GM12878 (cell line): ENCODE data around the gene CCDC88A. TPM values are rescaled to one million over a fixed set of nuclear protein-coding genes. Genes with fewer than 3 reads are reported as not detected.
A peak's percentile ranks its signal among the peaks of the same experiment; 100 is the strongest.

Experiments used
- CEBPZ ChIP-seq: fragments of 150-350 bp; IDR thresholded peaks from 2 replicates; pipeline ENCODE4 v1.6.1; 2016; ENCODE audit warnings: low read depth, low read length
- DPF2 ChIP-seq: fragments of 450-650 bp; IDR thresholded peaks from 2 replicates; pipeline ENCODE4 v1.6.1; 2017; ENCODE audit warnings: mild to moderate bottlenecking
- EGR1 ChIP-seq, 2 experiments: IDR thresholded peaks; 1 replicate in 1 of 2; 2 replicates in 1 of 2; pipeline ENCODE4 v1.6.1; 2011 to 2012; ENCODE audit warnings: low read depth in 2 of 2, low read length in 2 of 2, borderline replicate concordance in 1 of 2, mild to moderate bottlenecking in 1 of 2, moderate library complexity in 1 of 2
- ESRRA ChIP-seq: IDR thresholded peaks from 2 replicates; pipeline ENCODE4 v1.6.1; 2012; ENCODE audit warnings: mild to moderate bottlenecking, low read length, improper control_type of control experiment
- HCFC1 ChIP-seq: fragments of 150-350 bp; IDR thresholded peaks from 2 replicates; pipeline ENCODE4 v1.6.1; 2014; ENCODE audit warnings: low read length
- MEF2A ChIP-seq: IDR thresholded peaks from 2 replicates; pipeline ENCODE4 v1.6.1; 2011; ENCODE audit warnings: low read depth, mild to moderate bottlenecking, low read length, moderate library complexity; ENCODE audit not compliant: insufficient read depth
- MTA2 ChIP-seq: fragments of 450-650 bp; IDR thresholded peaks from 2 replicates; pipeline ENCODE4 v1.6.1; 2016; ENCODE audit warnings: low read depth, mild to moderate bottlenecking, moderate library complexity
- MYC ChIP-seq: IDR thresholded peaks from 2 replicates; pipeline ENCODE4 v1.6.1; 2011; ENCODE audit warnings: mild to moderate bottlenecking, low read length, moderate library complexity, inconsistent platforms; ENCODE audit not compliant: insufficient read depth, insufficient replicate concordance, insufficient read length, severe bottlenecking
- NBN ChIP-seq: fragments of 450-650 bp; IDR thresholded peaks from 2 replicates; pipeline ENCODE4 v1.6.1; 2016
- POLR2AphosphoS5 ChIP-seq: IDR thresholded peaks from 2 replicates; pipeline ENCODE4 v1.6.1; 2011; ENCODE audit warnings: mild to moderate bottlenecking, low read length, inconsistent platforms
- RBBP5 ChIP-seq: fragments of 200-600 bp; sonication (generic); conservative IDR thresholded peaks from 2 replicates; pipeline ENCODE4 v1.6.1; 2016
- SMAD5 ChIP-seq: IDR thresholded peaks from 2 replicates; pipeline ENCODE4 v1.6.1; 2016; ENCODE audit warnings: antibody characterized with exemption, low read depth
- TCF7 ChIP-seq: IDR thresholded peaks from 2 replicates; pipeline ENCODE4 v1.6.1; 2014; ENCODE audit warnings: antibody characterized with exemption, borderline replicate concordance
- ZNF207 ChIP-seq: fragments of 450-650 bp; IDR thresholded peaks from 2 replicates; pipeline ENCODE4 v1.6.1; 2014; ENCODE audit warnings: antibody characterized with exemption, mild to moderate bottlenecking, borderline replicate concordance
- ZNF24 ChIP-seq: fragments of 450-650 bp; IDR thresholded peaks from 2 replicates; pipeline ENCODE4 v1.6.1; 2017; ENCODE audit warnings: antibody characterized with exemption, mild to moderate bottlenecking
- polyA plus RNA-seq, 11 experiments: library from polyadenylated mRNA; depleted of rRNA in 4 of 11; unstranded in 6 of 11; stranded (reverse) in 5 of 11; fragments of >200 nt; fragmentation: Nextera tagmentation in 4 of 11; fragmentation: Illumina TruSeq in 1 of 11; extraction: Ambion mirVana in 4 of 11; extraction: Trizol in 1 of 11; gene quantifications; 1 replicate in 1 of 11; 2 replicates in 10 of 11; pipeline versions ENCODE4 v1.2.1 to v1.2.3, GENCODE V29; 2011 to 2016; ENCODE audit warnings: inconsistent platforms in 2 of 11, missing spikeins in 2 of 11, low read depth in 1 of 11
- total RNA-seq, 4 experiments: library from RNA; depleted of rRNA in 3 of 4; stranded (reverse); fragments of >200 nt in 3 of 4; fragmentation: Illumina TruSeq in 1 of 4; extraction: Trizol in 1 of 4; gene quantifications; 2 replicates each; pipeline versions ENCODE4 v1.2.1 to v1.2.3, GENCODE V29; 2013 to 2021
- TF ChIP-seq, protein P1 (sequence below): fragments of 450-650 bp; IDR thresholded peaks from 2 replicates; pipeline ENCODE4 v1.6.1; 2016; ENCODE audit warnings: mild to moderate bottlenecking, moderate library complexity, borderline replicate concordance
- TF ChIP-seq, protein P2 (sequence below): fragments of 450-650 bp; formaldehyde crosslinking; IDR thresholded peaks from 2 replicates; pipeline ENCODE4 v1.5.0; 2022; ENCODE audit warnings: mild to moderate bottlenecking, missing genetic modification characterization

The CCDC88A gene
- total and polyA plus RNA-seq, 10 of the 15 experiments (the other 5 are each of a cell fraction or from before 2014, with no cell fraction given), result 1.8 to 71.6 (median 45.9) TPM

DNA sequence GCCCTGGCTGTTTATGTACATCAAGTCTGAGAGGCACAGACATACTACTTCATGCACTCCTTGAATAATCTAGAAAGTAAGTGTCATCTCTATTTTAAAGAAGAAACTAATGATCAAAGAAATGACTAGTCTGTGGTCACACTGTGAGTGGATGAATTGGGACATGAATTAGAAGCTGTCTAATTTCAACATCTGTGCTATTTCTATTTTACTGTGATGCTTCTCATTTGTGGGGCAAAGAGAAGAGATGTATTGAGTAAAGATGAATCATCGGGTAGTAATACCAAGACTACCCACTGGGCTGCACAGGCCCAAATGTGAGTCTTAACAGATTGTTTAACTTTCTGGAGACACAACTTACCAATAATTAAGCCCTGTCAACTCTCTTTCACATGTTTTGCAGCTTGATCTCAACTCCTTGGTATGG lies 108.2 kb downstream of the CCDC88A start (continued):
- TF ChIP-seq, protein P1, sequence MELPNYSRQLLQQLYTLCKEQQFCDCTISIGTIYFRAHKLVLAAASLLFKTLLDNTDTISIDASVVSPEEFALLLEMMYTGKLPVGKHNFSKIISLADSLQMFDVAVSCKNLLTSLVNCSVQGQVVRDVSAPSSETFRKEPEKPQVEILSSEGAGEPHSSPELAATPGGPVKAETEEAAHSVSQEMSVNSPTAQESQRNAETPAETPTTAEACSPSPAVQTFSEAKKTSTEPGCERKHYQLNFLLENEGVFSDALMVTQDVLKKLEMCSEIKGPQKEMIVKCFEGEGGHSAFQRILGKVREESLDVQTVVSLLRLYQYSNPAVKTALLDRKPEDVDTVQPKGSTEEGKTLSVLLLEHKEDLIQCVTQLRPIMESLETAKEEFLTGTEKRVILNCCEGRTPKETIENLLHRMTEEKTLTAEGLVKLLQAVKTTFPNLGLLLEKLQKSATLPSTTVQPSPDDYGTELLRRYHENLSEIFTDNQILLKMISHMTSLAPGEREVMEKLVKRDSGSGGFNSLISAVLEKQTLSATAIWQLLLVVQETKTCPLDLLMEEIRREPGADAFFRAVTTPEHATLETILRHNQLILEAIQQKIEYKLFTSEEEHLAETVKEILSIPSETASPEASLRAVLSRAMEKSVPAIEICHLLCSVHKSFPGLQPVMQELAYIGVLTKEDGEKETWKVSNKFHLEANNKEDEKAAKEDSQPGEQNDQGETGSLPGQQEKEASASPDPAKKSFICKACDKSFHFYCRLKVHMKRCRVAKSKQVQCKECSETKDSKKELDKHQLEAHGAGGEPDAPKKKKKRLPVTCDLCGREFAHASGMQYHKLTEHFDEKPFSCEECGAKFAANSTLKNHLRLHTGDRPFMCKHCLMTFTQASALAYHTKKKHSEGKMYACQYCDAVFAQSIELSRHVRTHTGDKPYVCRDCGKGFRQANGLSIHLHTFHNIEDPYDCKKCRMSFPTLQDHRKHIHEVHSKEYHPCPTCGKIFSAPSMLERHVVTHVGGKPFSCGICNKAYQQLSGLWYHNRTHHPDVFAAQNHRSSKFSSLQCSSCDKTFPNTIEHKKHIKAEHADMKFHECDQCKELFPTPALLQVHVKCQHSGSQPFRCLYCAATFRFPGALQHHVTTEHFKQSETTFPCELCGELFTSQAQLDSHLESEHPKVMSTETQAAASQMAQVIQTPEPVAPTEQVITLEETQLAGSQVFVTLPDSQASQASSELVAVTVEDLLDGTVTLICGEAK, result no peak
- no peak for TF ChIP-seq EGR1 (IDR thresholded peaks at IDR 0.05; ENCODE audit: borderline replicate concordance in 1 of 2, low read depth in 2 of 2, low read length in 2 of 2)
- TF ChIP-seq, protein P2, sequence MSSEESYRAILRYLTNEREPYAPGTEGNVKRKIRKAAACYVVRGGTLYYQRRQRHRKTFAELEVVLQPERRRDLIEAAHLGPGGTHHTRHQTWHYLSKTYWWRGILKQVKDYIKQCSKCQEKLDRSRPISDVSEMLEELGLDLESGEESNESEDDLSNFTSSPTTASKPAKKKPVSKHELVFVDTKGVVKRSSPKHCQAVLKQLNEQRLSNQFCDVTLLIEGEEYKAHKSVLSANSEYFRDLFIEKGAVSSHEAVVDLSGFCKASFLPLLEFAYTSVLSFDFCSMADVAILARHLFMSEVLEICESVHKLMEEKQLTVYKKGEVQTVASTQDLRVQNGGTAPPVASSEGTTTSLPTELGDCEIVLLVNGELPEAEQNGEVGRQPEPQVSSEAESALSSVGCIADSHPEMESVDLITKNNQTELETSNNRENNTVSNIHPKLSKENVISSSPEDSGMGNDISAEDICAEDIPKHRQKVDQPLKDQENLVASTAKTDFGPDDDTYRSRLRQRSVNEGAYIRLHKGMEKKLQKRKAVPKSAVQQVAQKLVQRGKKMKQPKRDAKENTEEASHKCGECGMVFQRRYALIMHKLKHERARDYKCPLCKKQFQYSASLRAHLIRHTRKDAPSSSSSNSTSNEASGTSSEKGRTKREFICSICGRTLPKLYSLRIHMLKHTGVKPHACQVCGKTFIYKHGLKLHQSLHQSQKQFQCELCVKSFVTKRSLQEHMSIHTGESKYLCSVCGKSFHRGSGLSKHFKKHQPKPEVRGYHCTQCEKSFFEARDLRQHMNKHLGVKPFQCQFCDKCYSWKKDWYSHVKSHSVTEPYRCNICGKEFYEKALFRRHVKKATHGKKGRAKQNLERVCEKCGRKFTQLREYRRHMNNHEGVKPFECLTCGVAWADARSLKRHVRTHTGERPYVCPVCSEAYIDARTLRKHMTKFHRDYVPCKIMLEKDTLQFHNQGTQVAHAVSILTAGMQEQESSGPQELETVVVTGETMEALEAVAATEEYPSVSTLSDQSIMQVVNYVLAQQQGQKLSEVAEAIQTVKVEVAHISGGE, result no peak
- peak; percentile 25; the same call in 1 of the 2 replicates for TF ChIP-seq NBN
- TF ChIP-seq MYC, result no peak
- peak; percentile 96 for TF ChIP-seq MEF2A
- peak; percentile 98 for TF ChIP-seq MTA2
- TF ChIP-seq CEBPZ, result no peak
- TF ChIP-seq DPF2, result peak; percentile 91
- no peak for TF ChIP-seq HCFC1
- no peak for TF ChIP-seq ESRRA
- TF ChIP-seq ZNF207, result no peak
- peak; percentile 98 for TF ChIP-seq TCF7
- no peak for TF ChIP-seq RBBP5
- TF ChIP-seq POLR2AphosphoS5, result no peak
- no peak for TF ChIP-seq SMAD5
- 0 out of 2 replicates have a peak, but pooled peaks have one; percentile 46 for TF ChIP-seq ZNF24
